Vagina (tissue), 2 donors: ENCODE results near the gene HCFC1. TPM values are rescaled to one million over a fixed set of nuclear protein-coding genes. Genes with fewer than 3 reads are reported as not detected.

ENCODE experiments used
- DNase-seq, 2 donors: peaks; one replicate each; pipeline ENCODE4 v3.0.0-alpha.2; 2017; ENCODE audit errors: extremely low spot score in 2 of 2
- H3K27ac ChIP-seq: fragments of 200-600 bp; sonication (generic); one replicate; pipeline ENCODE4 v1.5.1; 2019
- H3K27me3 ChIP-seq: fragments of 200-600 bp; sonication (generic); one replicate; pipeline ENCODE4 v1.5.1; 2019
- H3K36me3 ChIP-seq, 2 donors: fragments of 200-600 bp; sonication (generic); one replicate each; pipeline ENCODE4 v1.5.1; 2017 to 2019
- H3K4me1 ChIP-seq: fragments of 200-600 bp; sonication (generic); one replicate; pipeline ENCODE4 v1.5.1; 2019
- H3K4me3 ChIP-seq, 2 donors: fragments of 200-600 bp; sonication (generic); 1 replicate in 1 of 2; 2 replicates in 1 of 2; pipeline ENCODE4 v1.5.1; 2016 to 2019
- H3K9me3 ChIP-seq: fragments of 200-600 bp; sonication (generic); one replicate; pipeline ENCODE4 v1.5.1; 2019
- POLR2A ChIP-seq, 2 donors: fragments of 450-650 bp; IDR thresholded peaks; one replicate each; pipeline ENCODE4 v1.6.1; 2017; ENCODE audit warnings: antibody characterized with exemption in 2 of 2, mild to moderate bottlenecking in 2 of 2, moderate library complexity in 2 of 2
- POLR2AphosphoS5 ChIP-seq, 2 donors: sonication (generic); formaldehyde crosslinking; IDR thresholded peaks; one replicate each; pipeline ENCODE4 v1.9.0; 2017; ENCODE audit warnings: antibody characterized with exemption in 2 of 2, mild to moderate bottlenecking in 2 of 2, low read depth in 1 of 2; ENCODE audit not compliant: insufficient read depth in 1 of 2
- intact Hi-C: fragments of 100-400 bp; cut with DNase I; formaldehyde crosslinking; loops from one replicate; pipeline ENCODE4 v1.15.1; 2023
- total RNA-seq: library from RNA; depleted of rRNA; stranded (reverse); fragments of >200 nt; gene quantifications from one replicate; pipeline ENCODE4 v1.2.3, GENCODE V29; 2016
- TF ChIP-seq, protein P1 (sequence below), 3 experiments: fragments of 450-650 bp in 2 of 3; fragments of 200-600 bp in 1 of 3; sonication (generic) in 1 of 3; IDR thresholded peaks; one replicate each; pipeline ENCODE4 v1.5.1; 2017 to 2019; ENCODE audit warnings: antibody characterized with exemption in 3 of 3, mild to moderate bottlenecking in 2 of 3, moderate library complexity in 2 of 3

HCFC1 gene
- total RNA-seq, 1 donor from 2014 or later = 38.8 TPM

GRCh38 chrX:153974003-153974725 is 2.5 kb upstream of the HCFC1 start:
- H3K4me1 ChIP-seq = peaks cover 32% of the 10 kb centered on the region
- no peaks in the 10 kb centered on the region for H3K36me3 ChIP-seq
- peak overlapping the region; percentile 97 for H3K27ac ChIP-seq
- H3K27me3 ChIP-seq = no peaks in the 10 kb centered on the region
- TF ChIP-seq POLR2A (IDR thresholded peaks at IDR 0.05) (no peak), POLR2AphosphoS5 (IDR thresholded peaks at IDR 0.05; ENCODE audit: insufficient read depth in 1 of 2, low read depth in 1 of 2) (no peak)
- TF ChIP-seq, protein P1, sequence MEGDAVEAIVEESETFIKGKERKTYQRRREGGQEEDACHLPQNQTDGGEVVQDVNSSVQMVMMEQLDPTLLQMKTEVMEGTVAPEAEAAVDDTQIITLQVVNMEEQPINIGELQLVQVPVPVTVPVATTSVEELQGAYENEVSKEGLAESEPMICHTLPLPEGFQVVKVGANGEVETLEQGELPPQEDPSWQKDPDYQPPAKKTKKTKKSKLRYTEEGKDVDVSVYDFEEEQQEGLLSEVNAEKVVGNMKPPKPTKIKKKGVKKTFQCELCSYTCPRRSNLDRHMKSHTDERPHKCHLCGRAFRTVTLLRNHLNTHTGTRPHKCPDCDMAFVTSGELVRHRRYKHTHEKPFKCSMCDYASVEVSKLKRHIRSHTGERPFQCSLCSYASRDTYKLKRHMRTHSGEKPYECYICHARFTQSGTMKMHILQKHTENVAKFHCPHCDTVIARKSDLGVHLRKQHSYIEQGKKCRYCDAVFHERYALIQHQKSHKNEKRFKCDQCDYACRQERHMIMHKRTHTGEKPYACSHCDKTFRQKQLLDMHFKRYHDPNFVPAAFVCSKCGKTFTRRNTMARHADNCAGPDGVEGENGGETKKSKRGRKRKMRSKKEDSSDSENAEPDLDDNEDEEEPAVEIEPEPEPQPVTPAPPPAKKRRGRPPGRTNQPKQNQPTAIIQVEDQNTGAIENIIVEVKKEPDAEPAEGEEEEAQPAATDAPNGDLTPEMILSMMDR (IDR thresholded peaks at IDR 0.05) = no peak
- DNase-seq = no peak
- intact Hi-C loops = no loop called here
- peak overlapping the region in 1 of 2 donors; percentile 94 for H3K4me3 ChIP-seq
- no peaks in the 10 kb centered on the region for H3K9me3 ChIP-seq

- intact Hi-C loops = no loop called here
Measured at GRCh38 chrX:153973127-153974002, 1.7 kb upstream of the HCFC1 start.

GRCh38 chrX:153972368-153973126 is 929 bp upstream of the HCFC1 start, which contains the start of gene TMEM187:
Gene TMEM187, plus strand, starts transcription at chrX:153972754. Its CDS starts 9,309 bp downstream, at chrX:153982063.
- Histone ChIP-seq H3K4me3 (peak within 1 kb of the TSS; percentile 75 to 94), H3K9me3 (no peaks in the 10 kb centered on the region), H3K27me3 (no peaks in the 10 kb centered on the region), H3K4me1 (peaks cover 48% of the 10 kb centered on the region), H3K36me3 (no peaks in the 10 kb centered on the region), H3K27ac (peak within 1 kb of the TSS; percentile 97)
- intact Hi-C loops = no loop called here
- peak in 1 of 2 donors; percentile 66 for TF ChIP-seq POLR2A (IDR thresholded peaks at IDR 0.05)
- TF ChIP-seq, protein P1 (IDR thresholded peaks at IDR 0.05) = no peak
- DNase-seq = no peak

More at GRCh38 chrX:153973127-153974002, 1.7 kb upstream of the HCFC1 start:
- Histone ChIP-seq H3K36me3 (no peaks in the 10 kb centered on the region), H3K27ac (peak overlapping the region; percentile 97), H3K27me3 (no peaks in the 10 kb centered on the region), H3K9me3 (no peaks in the 10 kb centered on the region), H3K4me1 (peaks cover 40% of the 10 kb centered on the region), H3K4me3 (peak overlapping the region; percentile 75 to 94)
- TF ChIP-seq POLR2A (IDR thresholded peaks at IDR 0.05) = no peak
- TF ChIP-seq, protein P1 (IDR thresholded peaks at IDR 0.05) = no peak
- TF ChIP-seq POLR2AphosphoS5 (IDR thresholded peaks at IDR 0.05; ENCODE audit: insufficient read depth in 1 of 2, low read depth in 1 of 2) = no peak
- DNase-seq = no peak

DNA sequence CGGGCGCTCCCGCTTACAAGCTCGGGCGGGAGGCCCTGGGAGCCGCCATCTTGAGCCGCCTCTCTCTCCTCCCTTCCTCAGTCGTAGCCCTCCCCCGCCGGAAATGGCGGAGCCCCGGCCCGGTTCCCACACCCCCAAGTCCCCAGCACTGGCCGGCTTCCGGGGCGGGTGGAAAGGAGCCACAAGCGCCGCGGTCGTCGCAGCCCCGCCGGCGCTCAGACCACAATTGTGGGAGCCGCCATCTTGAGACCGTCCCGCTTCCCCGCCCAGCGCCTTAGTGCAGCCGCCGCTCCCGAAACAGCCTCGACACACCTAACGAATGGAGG is 531 bp downstream of the HCFC1 start:
- intact Hi-C loops = no loop called here
- Histone ChIP-seq H3K4me1 (peaks cover 60% of the 10 kb centered on the region), H3K36me3 (no peaks in the 10 kb centered on the region), H3K27ac (peak overlapping the region; percentile 97), H3K9me3 (no peaks in the 10 kb centered on the region), H3K4me3 (peak overlapping the region; percentile 75 to 94), H3K27me3 (no peaks in the 10 kb centered on the region)
- TF ChIP-seq POLR2A (IDR thresholded peaks at IDR 0.05) = peak in 1 of 2 donors; percentile 31
- TF ChIP-seq POLR2AphosphoS5 (IDR thresholded peaks at IDR 0.05; ENCODE audit: insufficient read depth in 1 of 2, low read depth in 1 of 2) = peak; percentile 24 to 84
- TF ChIP-seq, protein P1 (IDR thresholded peaks at IDR 0.05) = no peak
- no peak for DNase-seq
